Duodenal mucosa (tissue), 2 donors: ENCODE measurements around the gene PPP1R11.

Experiments used
- H3K27ac ChIP-seq: one replicate; pipeline ENCODE4 v1.7.0; 2013; ENCODE audit warnings: low read depth, low read length
- H3K27me3 ChIP-seq, 2 donors: one replicate each; pipeline ENCODE4 v1.7.0; 2013; ENCODE audit warnings: low read length in 2 of 2, control low read depth in 1 of 2; ENCODE audit not compliant: insufficient read depth in 2 of 2, control insufficient read depth in 1 of 2
- H3K36me3 ChIP-seq, 2 donors: one replicate each; pipeline ENCODE4 v1.7.0; 2013; ENCODE audit warnings: low read length in 2 of 2, control low read depth in 1 of 2; ENCODE audit not compliant: insufficient read depth in 2 of 2, control insufficient read depth in 1 of 2
- H3K4me1 ChIP-seq, 2 donors: one replicate each; pipeline ENCODE4 v1.7.0; 2013; ENCODE audit warnings: low read length in 2 of 2, control low read depth in 1 of 2; ENCODE audit not compliant: insufficient read depth in 2 of 2, control insufficient read depth in 1 of 2
- H3K4me3 ChIP-seq, 2 donors: one replicate each; pipeline ENCODE4 v1.7.0; 2013; ENCODE audit warnings: low read length in 2 of 2, low read depth in 1 of 2
- H3K9ac ChIP-seq, 2 donors: one replicate each; pipeline ENCODE4 v1.7.0; 2013; ENCODE audit warnings: low read length in 2 of 2, low read depth in 1 of 2
- H3K9me3 ChIP-seq, 2 donors: one replicate each; pipeline ENCODE4 v1.7.0; 2013; ENCODE audit warnings: low read length in 2 of 2, control low read depth in 1 of 2; ENCODE audit not compliant: control insufficient read depth in 1 of 2

The PPP1R11 gene

DNA sequence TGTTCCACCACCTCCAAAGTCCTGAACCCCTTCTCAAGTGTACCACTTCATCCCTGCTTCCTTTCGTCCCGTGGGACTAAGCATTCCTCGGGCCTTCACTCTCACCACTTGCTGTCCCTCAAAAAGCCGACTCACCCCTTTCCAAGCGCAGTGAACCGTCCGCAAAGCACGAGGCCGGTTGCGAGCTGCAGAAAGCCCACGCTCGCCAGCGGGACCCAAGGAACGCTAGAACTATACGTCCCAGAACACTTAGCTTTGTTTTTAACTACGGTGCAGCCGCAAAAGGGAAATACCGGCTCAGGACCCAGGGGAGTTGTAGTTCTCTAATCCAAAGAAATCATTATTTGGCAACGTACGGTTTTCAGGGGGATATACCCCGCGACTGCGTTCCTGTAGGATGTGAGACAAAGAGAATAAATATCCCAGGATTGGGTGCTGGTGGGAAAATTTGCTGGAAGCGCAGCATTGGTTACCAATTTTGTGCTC, 6.3 kb upstream of the PPP1R11 start:
- Histone ChIP-seq H3K27ac (peak overlapping the region; percentile 88), H3K27me3 (no peaks in the 10 kb centered on the region), H3K9me3 (no peaks in the 10 kb centered on the region), H3K36me3 (peaks cover 3 to 9% of the 10 kb centered on the region in 2 donors), H3K9ac (peak overlapping the region; percentile 85 to 92), H3K4me3 (peak overlapping the region; percentile 87 to 97), H3K4me1 (peaks cover 15 to 25% of the 10 kb centered on the region in 2 donors)

DNA sequence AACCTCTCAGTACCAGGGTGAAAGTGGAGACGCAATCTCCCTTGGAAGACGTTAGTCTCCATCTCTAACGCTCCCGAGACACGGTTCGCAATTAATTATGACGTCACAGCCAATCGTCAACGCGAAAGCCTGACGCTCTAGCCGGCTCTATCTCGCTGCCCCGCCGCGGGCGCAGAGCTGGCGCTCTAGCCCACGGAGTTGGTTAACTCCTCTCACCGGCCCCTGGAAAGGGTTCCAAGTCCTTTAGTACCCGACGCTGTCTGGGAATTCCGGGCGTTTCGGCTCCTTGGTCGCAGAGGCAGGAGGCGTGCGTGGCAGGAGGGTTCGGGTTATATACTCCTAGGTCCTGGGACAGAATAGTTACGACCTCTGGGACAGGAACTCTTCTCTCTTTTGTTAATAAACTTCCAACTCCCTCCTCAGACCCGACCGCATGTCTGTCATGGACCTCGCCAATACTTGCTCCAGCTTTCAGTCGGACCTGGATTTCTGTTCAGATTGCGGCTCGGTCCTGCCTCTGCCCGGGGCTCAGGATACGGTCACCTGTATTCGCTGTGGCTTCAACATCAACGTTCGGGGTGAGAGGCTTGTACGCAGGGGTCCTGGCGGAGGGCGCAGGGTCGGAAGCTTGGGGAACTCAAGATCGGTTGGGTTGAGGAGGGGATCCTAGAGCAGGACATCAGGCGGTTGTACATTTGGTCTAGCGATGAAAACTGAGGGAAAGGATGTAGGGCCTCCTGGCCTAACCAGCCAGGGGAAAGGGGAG, 5.7 kb upstream of the PPP1R11 start, which contains the start of gene POLR1H:
TSS of gene POLR1H (plus strand) at position 174 of the 766 bp plus-strand sequence. CDS start at position 434, 260 bp downstream.
- Histone ChIP-seq H3K27me3 (no peaks in the 10 kb centered on the region), H3K27ac (peak within 1 kb of the TSS; percentile 88), H3K4me3 (peak within 1 kb of the TSS; percentile 87 to 97), H3K9ac (peak within 1 kb of the TSS; percentile 85 to 92), H3K9me3 (no peaks in the 10 kb centered on the region), H3K36me3 (peaks cover 3 to 9% of the 10 kb centered on the region in 2 donors), H3K4me1 (peaks cover 21 to 30% of the 10 kb centered on the region in 2 donors)

DNA sequence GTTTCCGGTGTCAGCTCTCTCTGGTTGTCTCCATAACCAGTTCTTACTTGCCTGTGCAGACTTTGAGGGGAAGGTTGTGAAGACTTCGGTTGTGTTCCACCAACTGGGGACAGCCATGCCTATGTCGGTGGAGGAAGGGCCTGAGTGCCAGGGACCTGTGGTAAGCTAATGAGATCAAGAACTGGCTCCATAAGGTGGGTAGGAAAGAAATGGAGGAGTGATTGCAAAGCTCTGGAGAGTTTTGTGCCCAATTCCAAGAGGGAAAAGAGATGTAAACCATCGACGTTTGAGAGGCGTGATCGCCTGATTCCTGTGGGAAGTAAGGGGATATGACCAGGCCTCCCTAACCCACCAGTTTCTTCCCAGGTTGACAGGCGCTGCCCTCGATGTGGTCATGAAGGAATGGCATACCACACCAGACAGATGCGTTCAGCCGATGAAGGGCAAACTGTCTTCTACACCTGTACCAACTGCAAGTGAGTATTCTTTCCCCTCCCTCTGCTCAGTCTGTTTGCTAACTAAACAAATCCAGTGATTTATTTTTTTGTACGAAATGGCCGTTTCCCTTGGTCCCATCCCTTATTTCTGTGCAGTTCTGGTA, 5.0 kb upstream of the PPP1R11 start:
- Histone ChIP-seq H3K4me3 (peak overlapping the region; percentile 87 to 97), H3K9me3 (no peaks in the 10 kb centered on the region), H3K4me1 (peaks cover 21 to 30% of the 10 kb centered on the region in 2 donors), H3K36me3 (peaks cover 3 to 8% of the 10 kb centered on the region in 2 donors), H3K27me3 (no peaks in the 10 kb centered on the region), H3K27ac (peak overlapping the region; percentile 88), H3K9ac (peak overlapping the region; percentile 85 to 92)

DNA sequence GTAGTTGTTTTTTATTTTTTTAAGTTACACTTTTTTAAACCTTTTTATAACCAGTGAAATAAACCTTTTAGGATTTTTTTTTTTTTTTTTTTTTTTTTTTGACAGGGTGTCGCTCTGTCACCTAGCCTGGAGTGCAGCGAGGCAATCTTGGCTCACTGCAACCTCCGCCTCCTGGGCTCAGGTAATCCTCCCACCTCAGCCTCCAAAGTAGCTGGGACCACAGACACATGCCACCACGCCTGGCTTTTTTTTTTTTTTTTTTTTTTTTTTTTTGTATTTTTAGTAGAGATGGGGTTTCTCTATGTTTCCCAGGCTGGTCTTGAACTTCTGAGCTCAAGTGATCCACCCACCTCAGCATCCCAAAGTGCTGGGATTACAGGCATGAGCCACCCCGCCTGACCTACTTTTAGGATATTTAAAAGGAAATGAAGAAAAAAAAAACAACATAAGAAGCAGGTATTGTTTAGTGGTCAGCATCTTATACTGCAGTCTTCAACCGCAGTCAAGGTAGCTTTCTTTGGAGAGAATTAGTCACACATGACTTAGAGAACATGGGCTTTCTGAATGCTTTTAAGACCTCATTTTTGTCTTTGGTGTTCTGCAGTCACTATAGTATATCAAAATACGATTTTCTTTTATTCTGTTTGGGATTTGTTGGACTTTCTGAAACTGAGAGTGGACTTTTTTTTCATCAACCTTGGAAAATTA, 4.4 kb upstream of the PPP1R11 start:
- Histone ChIP-seq H3K9me3 (no peaks in the 10 kb centered on the region), H3K36me3 (peaks cover 3% of the 10 kb centered on the region in 2 donors), H3K4me1 (peaks cover 21 to 35% of the 10 kb centered on the region in 2 donors), H3K27ac (no peak overlapping the region), H3K9ac (peak overlapping the region in 1 of 2 donors; percentile 92), H3K4me3 (peak overlapping the region; percentile 87 to 97), H3K27me3 (no peaks in the 10 kb centered on the region)

DNA sequence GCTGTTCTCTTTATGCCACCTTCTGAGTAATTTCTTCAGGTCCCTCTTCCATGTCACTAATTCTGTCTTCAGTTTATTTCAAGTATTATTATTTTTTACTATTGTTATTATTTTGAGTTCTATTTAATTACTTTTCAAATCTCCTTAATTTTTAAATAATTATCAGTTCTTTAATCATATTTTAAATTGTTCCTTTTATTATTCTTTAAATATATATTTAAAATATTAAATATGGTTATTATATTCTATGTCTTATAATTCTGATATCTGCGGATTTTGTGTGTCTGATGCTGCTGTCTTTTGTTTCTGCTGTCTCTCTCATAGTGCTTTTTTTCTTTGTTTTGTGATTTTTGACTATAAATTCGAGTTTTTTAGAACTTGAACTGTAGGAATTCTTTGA, 3.7 kb upstream of the PPP1R11 start:
- Histone ChIP-seq H3K4me1 (peaks cover 27 to 41% of the 10 kb centered on the region in 2 donors), H3K4me3 (no peak overlapping the region)

DNA sequence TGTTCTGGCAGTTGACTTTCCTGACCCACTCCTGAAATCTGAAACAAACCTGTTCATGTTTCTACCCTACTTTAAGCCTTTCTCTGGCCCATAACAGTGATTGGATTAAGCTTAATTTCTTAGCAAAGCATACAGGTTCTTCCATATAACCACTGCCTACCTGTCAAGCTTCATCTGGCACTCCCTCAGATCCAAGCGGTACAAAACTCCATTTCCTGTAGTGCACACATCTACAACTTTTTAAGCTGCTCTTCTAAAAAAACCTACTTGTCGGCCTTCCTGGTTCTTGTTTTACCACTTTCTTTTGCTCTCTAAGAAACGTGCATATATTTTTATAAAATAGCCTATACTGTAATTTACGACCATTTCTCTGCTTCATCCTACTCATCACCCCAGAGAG, 916 bp upstream of the PPP1R11 start:
- Histone ChIP-seq H3K36me3 (peaks cover 7 to 19% of the 10 kb centered on the region in 2 donors), H3K9ac (peak overlapping the region; percentile 81 to 87), H3K27me3 (no peaks in the 10 kb centered on the region), H3K9me3 (no peaks in the 10 kb centered on the region), H3K4me1 (peaks cover 19 to 30% of the 10 kb centered on the region in 2 donors), H3K27ac (peak overlapping the region; percentile 91), H3K4me3 (peak overlapping the region; percentile 76 to 90)

More for the DNA sequence above, 3.7 kb upstream of the PPP1R11 start:
- Histone ChIP-seq H3K9ac (no peak overlapping the region), H3K36me3 (peaks cover 3% of the 10 kb centered on the region in 2 donors), H3K27ac (no peak overlapping the region), H3K9me3 (no peaks in the 10 kb centered on the region), H3K27me3 (no peaks in the 10 kb centered on the region)

DNA sequence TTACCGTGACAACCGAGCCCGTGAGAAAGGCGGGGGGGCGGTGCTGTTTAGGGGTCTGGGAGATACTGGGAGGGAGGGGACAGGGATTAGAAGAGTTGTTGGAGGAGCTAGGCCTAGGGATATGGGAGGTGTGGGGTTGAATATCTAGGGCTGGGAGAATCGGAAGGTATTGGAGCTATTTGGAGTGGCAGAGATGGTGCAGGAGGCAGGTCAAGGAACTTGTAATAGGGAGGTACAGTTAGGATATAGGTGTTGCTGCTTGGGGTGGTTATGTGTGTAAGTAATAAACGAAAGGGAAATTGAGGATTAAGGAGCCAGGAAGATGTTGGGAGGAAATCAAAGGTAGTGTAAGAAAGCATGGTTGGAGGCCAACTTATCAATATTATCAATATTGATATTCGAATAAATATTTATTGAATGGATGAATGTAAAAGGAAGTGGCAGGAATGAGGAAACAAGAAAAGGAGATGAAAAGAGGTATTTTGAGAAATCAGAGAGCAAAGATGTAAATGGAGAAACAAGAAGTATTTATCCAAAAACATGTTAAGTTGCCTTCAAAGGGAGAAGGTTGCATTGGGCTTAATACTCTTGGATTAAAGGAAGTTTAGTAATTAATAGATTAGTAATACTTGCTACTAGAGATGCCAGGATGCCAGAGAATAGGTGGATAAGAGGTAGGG, 602 bp downstream of the PPP1R11 start:
- peaks cover 0 to 7% of the 10 kb centered on the region in 2 donors for H3K27me3 ChIP-seq
- H3K9me3 ChIP-seq = no peaks in the 10 kb centered on the region
- peak overlapping the region; percentile 90 to 97 for H3K9ac ChIP-seq
- H3K36me3 ChIP-seq = peaks cover 7 to 19% of the 10 kb centered on the region in 2 donors
- peak overlapping the region; percentile 75 for H3K27ac ChIP-seq
- H3K4me3 ChIP-seq = peak overlapping the region; percentile 90 to 96
- H3K4me1 ChIP-seq = peaks cover 19 to 21% of the 10 kb centered on the region in 2 donors

DNA sequence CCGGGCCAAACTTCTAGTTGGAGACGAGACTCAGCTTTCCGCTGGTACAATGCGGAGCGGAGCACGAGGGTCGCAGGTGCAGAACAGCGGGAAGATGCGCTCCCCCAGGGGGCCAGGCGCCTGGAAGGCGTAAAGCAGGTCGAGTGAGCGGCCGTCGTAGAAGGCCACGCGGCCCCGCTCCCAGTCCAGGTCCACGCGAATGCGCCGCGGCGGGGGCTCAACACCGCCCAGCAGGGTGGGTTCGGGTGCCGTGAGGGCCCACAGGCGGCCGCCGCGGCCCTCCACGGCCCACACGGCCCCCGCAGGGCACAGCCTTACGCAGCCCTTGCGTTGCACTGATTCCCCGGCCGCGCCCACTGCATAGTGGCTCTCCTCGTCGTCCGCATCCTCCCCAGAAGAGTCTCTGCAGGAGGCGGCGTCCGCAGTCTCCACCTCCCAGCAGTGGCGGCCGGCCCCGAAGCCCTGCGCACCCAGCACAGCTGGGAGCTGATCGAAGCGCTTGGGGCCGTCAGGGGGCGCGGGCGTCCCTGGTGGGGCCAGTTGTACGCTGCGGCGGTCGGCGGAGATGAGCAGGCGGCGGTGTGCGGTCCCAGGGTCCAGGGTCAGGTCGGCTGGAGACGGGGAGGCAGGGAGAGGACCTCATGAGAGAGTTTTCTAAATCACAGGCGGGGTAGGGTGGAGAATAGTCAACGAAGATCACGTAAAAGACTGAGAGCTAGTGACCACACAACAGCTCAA, 4.3 kb downstream of the PPP1R11 start:
- Histone ChIP-seq H3K9me3 (no peaks in the 10 kb centered on the region), H3K27me3 (peaks cover 26 to 39% of the 10 kb centered on the region in 2 donors), H3K27ac (no peak overlapping the region), H3K4me1 (peaks cover 24 to 30% of the 10 kb centered on the region in 2 donors), H3K36me3 (peaks cover 4 to 16% of the 10 kb centered on the region in 2 donors), H3K4me3 (no peak overlapping the region), H3K9ac (no peak overlapping the region)

DNA sequence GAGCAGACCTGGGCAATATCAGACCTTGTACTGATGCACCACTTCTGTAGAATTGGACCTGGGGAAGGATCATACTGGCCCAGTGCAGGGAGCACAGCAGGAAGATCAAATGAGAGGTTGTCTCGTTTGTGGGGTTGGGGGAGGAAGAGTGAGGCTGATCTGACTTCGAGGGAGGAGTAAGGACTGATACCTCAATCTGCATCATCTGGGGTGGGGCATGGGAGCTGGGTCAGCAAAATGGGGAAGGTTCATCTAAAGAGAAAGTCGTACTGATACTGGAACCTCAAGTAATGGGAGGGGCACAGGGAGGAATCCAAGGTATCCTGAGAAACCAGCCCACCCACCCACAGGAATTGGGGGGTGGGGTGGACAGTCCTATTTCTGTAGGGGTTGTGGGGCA, 4.9 kb downstream of the PPP1R11 start:
- H3K27me3 ChIP-seq = peaks cover 26 to 39% of the 10 kb centered on the region in 2 donors
- H3K9me3 ChIP-seq = no peaks in the 10 kb centered on the region
- peaks cover 4 to 16% of the 10 kb centered on the region in 2 donors for H3K36me3 ChIP-seq
- H3K9ac ChIP-seq = no peak overlapping the region
- peaks cover 24 to 30% of the 10 kb centered on the region in 2 donors for H3K4me1 ChIP-seq
- H3K4me3 ChIP-seq = no peak overlapping the region
- H3K27ac ChIP-seq = no peak overlapping the region
